Esophagus (tissue), 2 donors: ENCODE results near the gene CACNA1D. TPM values are rescaled to one million over a fixed set of nuclear protein-coding genes. Genes with fewer than 3 reads are reported as not detected.

Source experiments
- H3K27ac ChIP-seq, 2 donors: one replicate each; pipeline ENCODE4 v1.5.1; 2013; ENCODE audit warnings: low read depth in 2 of 2, mild to moderate bottlenecking in 2 of 2, inconsistent platforms in 1 of 2, low read length in 1 of 2, moderate library complexity in 1 of 2
- H3K27me3 ChIP-seq, 2 donors: one replicate each; pipeline ENCODE4 v1.6.1; 2013; ENCODE audit warnings: low read length in 2 of 2, control low read depth in 1 of 2, mild to moderate bottlenecking in 1 of 2; ENCODE audit not compliant: insufficient read depth in 2 of 2, control insufficient read depth in 1 of 2
- H3K36me3 ChIP-seq, 2 donors: one replicate each; pipeline ENCODE4 v1.6.1; 2013; ENCODE audit warnings: low read length in 1 of 2; ENCODE audit not compliant: control insufficient read depth in 2 of 2, insufficient read depth in 2 of 2
- H3K4me1 ChIP-seq, 2 donors: one replicate each; pipeline ENCODE4 v1.6.1; 2013; ENCODE audit warnings: low read length in 1 of 2; ENCODE audit not compliant: control insufficient read depth in 2 of 2, insufficient read depth in 2 of 2
- H3K4me3 ChIP-seq, 2 donors: one replicate each; pipeline ENCODE4 v1.5.1; 2013; ENCODE audit warnings: low read length in 2 of 2, mild to moderate bottlenecking in 2 of 2, low read depth in 1 of 2, moderate library complexity in 1 of 2
- H3K9me3 ChIP-seq, 2 donors: one replicate each; pipeline ENCODE4 v1.6.1; 2013; ENCODE audit warnings: mild to moderate bottlenecking in 2 of 2, low read depth in 1 of 2, low read length in 1 of 2, moderate library complexity in 1 of 2; ENCODE audit not compliant: control insufficient read depth in 2 of 2, insufficient read depth in 1 of 2
- WGBS, 2 donors: extraction: QIAGEN DNeasy Blood & Tissue Kit; methylation state at CpG; one replicate each; pipeline ENCODE4 v1.1.7; 2013; 5-methylcytosine and 5-hydroxymethylcytosine counted together
- polyA plus RNA-seq, 2 donors: library from polyadenylated mRNA; stranded (reverse); fragments of 200-250 nt; gene quantifications; one replicate each; pipeline ENCODE4 v1.2.3, GENCODE V29; 2013
- donor health status: healthy with polysubstance abuse.
- donor health status: Bipolar disorder and iron deficiency.

Gene CACNA1D
- polyA plus RNA-seq, 2 donors = 0.38 to 0.61 TPM

GRCh38 chr3:53836084-53836872 lies 341.9 kb downstream of the CACNA1D start:
- Histone ChIP-seq H3K4me1 (no peaks in the 10 kb centered on the region), H3K9me3 (no peaks in the 10 kb centered on the region), H3K27me3 (no peaks in the 10 kb centered on the region), H3K36me3 (peaks cover 0 to 3% of the 10 kb centered on the region in 2 donors), H3K27ac (no peak overlapping the region), H3K4me3 (no peak overlapping the region)
- 95 to 98% methylated on average over 9 of the region's 9 CpGs for WGBS, 2 donors

DNA sequence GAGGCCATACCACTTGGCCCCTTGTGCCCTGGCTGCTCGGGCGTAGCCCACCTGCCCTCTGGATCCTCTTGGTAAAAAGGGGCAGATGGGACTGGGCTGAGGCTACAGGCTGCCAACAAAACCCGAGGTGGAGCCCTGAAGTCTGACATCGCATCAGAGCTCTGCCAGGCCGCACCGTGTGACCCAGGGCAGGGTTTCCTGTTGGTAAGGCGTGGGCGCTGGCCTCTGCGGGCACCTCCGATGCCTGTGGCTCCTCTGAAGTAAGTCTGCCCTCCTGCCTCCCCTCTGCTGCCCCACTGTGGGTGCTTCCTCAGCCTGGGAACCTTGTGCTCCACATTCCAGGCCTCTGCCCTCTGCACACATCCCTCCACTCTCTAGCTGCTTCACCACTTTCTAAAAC lies 342.9 kb downstream of the CACNA1D start:
- WGBS, 2 donors = 78 to 87% methylated on average over 10 of the region's 10 CpGs
- peaks cover 0 to 3% of the 10 kb centered on the region in 2 donors for H3K36me3 ChIP-seq

GRCh38 chr3:53841296-53841695 lies 346.9 kb downstream of the CACNA1D start:
- no peak overlapping the region for H3K27ac ChIP-seq
- 79 to 89% methylated on average over 5 of the region's 5 CpGs for WGBS, 2 donors
- H3K4me3 ChIP-seq = no peak overlapping the region
- H3K36me3 ChIP-seq = peaks cover 0 to 2% of the 10 kb centered on the region in 2 donors
- H3K4me1 ChIP-seq = peaks cover 0 to 4% of the 10 kb centered on the region in 2 donors
- H3K27me3 ChIP-seq = no peaks in the 10 kb centered on the region
- H3K9me3 ChIP-seq = no peaks in the 10 kb centered on the region

More for the DNA sequence above, 342.9 kb downstream of the CACNA1D start:
- H3K4me3 ChIP-seq = no peak overlapping the region
- no peaks in the 10 kb centered on the region for H3K27me3 ChIP-seq
- H3K9me3 ChIP-seq = no peaks in the 10 kb centered on the region
- H3K4me1 ChIP-seq = no peaks in the 10 kb centered on the region
- no peak overlapping the region for H3K27ac ChIP-seq

- Histone ChIP-seq H3K27ac (no peak overlapping the region), H3K4me1 (peaks cover 3 to 10% of the 10 kb centered on the region in 2 donors), H3K4me3 (no peak overlapping the region), H3K36me3 (no peaks in the 10 kb centered on the region), H3K9me3 (no peaks in the 10 kb centered on the region), H3K27me3 (no peaks in the 10 kb centered on the region)
- WGBS, 2 donors = 42 to 45% methylated on average over 12 of the region's 12 CpGs
Measured at GRCh38 chr3:53842436-53843194, 348.2 kb downstream of the CACNA1D start.

DNA sequence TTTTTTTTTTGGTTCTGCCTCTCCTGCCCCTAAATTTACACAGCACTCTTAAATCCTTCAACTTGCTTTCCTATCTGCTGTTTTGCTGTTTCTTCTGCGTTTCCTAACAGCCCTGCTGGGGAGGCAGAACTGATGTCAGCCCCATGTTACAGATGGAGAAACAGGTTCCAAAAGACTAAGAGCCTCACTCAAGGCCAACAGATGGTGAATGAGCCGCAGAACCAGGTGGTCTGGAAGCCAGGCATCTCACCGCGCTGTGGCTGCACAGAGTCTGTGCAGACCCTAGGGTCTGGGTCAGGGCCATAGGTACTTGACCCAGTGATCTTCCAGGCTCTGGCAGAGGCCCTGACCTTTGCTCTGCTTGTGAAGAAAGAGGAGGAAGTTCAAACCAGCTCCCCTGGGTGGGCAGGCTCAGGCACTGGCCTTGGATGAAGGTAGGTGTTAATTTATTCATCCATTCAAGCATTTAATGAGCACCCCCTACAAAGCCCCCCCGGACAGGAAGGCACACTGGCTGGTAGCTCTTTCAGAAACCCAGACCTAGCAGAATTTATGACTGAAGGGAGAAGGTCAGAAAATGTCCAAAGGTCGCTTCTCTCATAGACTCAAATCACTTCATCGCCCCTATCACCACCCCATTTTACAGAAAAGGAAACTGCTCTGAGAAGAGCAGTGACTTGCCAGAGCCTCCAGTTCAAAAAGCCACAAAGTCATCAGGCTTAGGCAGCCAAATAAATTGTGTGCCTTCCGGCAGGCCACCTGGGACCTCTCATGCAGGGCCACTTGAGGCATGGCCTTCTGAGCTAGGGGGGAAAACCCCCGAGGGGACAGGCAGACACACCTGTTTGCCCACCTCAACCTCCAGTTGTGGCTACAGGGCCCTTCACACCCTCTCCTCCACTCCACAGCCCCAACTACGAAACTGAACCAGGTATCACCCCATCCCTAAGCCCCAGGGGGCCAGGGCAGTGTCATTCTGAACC lies 349.1 kb downstream of the CACNA1D start:
- no peaks in the 10 kb centered on the region for H3K9me3 ChIP-seq
- no peak overlapping the region for H3K27ac ChIP-seq
- H3K27me3 ChIP-seq = no peaks in the 10 kb centered on the region
- H3K4me1 ChIP-seq = peaks cover 3 to 10% of the 10 kb centered on the region in 2 donors
- H3K4me3 ChIP-seq = no peak overlapping the region
- H3K36me3 ChIP-seq = no peaks in the 10 kb centered on the region
- 74 to 84% methylated on average over 10 of the region's 10 CpGs for WGBS, 2 donors

DNA sequence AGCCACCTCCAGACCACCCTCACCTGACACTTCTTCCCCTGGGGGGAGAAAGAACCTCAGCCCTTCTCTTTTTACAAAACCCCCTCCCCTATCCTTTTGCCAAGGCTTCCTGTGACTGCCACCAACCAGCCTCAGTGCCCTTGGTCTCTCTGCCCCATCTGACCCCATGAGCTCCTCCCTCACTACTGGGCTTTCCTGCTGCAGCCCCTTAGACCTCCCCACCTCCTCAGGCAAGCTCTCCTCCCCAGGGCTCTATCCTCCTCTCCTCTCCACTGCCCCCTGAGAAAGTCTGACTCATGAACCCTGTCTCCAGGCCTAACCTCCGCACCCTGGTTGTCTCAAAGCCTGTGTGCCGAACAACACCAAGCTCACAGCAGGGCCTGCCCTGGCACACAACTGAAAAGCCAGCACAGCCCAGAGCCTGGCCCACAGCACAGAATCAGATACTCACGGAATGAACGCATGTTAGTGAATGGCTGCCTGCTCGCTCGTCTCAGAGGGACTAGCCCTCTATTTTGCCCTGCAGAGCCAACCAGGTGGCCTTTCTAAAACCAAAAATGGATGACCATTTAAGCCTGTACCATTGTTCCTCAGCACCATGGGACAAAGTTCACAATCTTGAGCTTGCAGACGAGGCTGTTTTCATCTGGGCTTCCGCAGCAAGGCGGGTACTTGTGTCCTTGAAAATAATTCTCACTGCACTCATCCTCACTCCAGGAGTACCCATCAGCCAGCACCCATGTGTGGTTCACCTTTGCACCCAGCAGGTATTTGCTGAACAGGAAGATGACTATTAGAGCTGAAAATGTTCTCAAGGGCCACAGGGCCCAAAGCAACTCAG lies 350.1 kb downstream of the CACNA1D start:
- Histone ChIP-seq H3K4me1 (peaks cover 3 to 10% of the 10 kb centered on the region in 2 donors), H3K4me3 (no peak overlapping the region), H3K27ac (no peak overlapping the region), H3K9me3 (no peaks in the 10 kb centered on the region), H3K27me3 (no peaks in the 10 kb centered on the region), H3K36me3 (no peaks in the 10 kb centered on the region)
- 66 to 89% methylated on average over 9 of the region's 9 CpGs for WGBS, 2 donors

- Histone ChIP-seq H3K4me3 (peak overlapping the region; percentile 54 to 78), H3K27me3 (no peaks in the 10 kb centered on the region), H3K9me3 (no peaks in the 10 kb centered on the region), H3K27ac (peak overlapping the region in 1 of 2 donors; percentile 17), H3K36me3 (no peaks in the 10 kb centered on the region), H3K4me1 (peaks cover 3 to 10% of the 10 kb centered on the region in 2 donors)
- 15 to 18% methylated on average over 25 of the region's 25 CpGs for WGBS, 2 donors
Measured at GRCh38 chr3:53845103-53845880, 350.9 kb downstream of the CACNA1D start.

DNA sequence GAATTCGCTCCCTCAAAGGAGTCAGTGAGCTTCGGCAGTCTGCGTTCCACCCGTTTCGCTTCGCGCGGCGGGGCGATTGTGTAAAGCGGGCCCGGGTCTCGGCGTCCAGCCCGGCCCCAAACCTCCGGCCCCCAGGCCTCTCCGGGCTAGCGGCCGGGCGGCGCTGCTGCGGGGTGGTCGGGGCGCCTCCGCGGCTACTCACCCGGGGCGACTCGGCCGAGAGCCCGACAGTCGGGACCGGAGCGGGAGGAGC lies 351.4 kb downstream of the CACNA1D start:
- Histone ChIP-seq H3K36me3 (no peaks in the 10 kb centered on the region), H3K27me3 (no peaks in the 10 kb centered on the region), H3K4me3 (peak overlapping the region; percentile 54 to 78), H3K27ac (peak overlapping the region in 1 of 2 donors; percentile 17), H3K9me3 (no peaks in the 10 kb centered on the region), H3K4me1 (peaks cover 3 to 10% of the 10 kb centered on the region in 2 donors)
- 0 to 1% methylated on average over 34 of the region's 34 CpGs for WGBS, 2 donors
